ENCODE measurements around the gene PDE4B. TPM values are rescaled to one million over a fixed set of nuclear protein-coding genes. Genes with fewer than 3 reads are reported as not detected.

PDE4B gene
- total and polyA plus RNA-seq, 9 donors = 1.7 to 8.2 (median 5.1) TPM

- H3K36me3 ChIP-seq = no peaks in the 10 kb centered on the region
- intact Hi-C loops (cut with DNase I) = no loop called here
- H3K27me3 ChIP-seq = no peaks in the 10 kb centered on the region
- no peaks in the 10 kb centered on the region for H3K9me3 ChIP-seq
- 42 to 48% (median 43%) methylated on average over 2 of the region's 2 CpGs for WGBS, 3 donors
- no peak overlapping the region for H3K27ac ChIP-seq
- H3K4me1 ChIP-seq (ENCODE audit: insufficient read depth) = no peaks in the 10 kb centered on the region
- DNase-seq = no peak
- no peak overlapping the region for H3K4me3 ChIP-seq
- TF ChIP-seq POLR2A (IDR thresholded peaks at IDR 0.05) (no peak), EP300 (IDR thresholded peaks at IDR 0.05) (no peak)
- TF ChIP-seq, protein P1, sequence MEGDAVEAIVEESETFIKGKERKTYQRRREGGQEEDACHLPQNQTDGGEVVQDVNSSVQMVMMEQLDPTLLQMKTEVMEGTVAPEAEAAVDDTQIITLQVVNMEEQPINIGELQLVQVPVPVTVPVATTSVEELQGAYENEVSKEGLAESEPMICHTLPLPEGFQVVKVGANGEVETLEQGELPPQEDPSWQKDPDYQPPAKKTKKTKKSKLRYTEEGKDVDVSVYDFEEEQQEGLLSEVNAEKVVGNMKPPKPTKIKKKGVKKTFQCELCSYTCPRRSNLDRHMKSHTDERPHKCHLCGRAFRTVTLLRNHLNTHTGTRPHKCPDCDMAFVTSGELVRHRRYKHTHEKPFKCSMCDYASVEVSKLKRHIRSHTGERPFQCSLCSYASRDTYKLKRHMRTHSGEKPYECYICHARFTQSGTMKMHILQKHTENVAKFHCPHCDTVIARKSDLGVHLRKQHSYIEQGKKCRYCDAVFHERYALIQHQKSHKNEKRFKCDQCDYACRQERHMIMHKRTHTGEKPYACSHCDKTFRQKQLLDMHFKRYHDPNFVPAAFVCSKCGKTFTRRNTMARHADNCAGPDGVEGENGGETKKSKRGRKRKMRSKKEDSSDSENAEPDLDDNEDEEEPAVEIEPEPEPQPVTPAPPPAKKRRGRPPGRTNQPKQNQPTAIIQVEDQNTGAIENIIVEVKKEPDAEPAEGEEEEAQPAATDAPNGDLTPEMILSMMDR (IDR thresholded peaks at IDR 0.05) = no peak
These were observed 280.7 kb downstream of the PDE4B start for GRCh38 chr1:66073388-66073787.

DNA sequence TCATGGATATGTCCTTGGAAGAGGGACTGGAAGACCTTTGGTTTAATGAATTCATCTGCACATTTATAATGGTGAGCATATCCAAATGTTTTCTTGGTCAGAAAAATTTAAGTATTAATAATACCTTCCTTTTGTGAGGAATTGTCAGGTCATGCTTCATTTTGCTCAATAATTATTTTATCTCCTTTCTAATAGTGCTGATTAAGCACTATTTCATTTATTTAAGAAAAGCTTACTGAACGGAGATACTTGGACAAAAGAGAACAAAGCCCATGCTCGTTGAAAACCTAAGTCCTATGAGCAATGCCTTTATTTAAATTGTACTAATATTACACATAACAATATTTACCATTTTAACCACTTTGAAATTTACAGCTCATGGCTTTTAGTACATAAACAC, 281.5 kb downstream of the PDE4B start:
- no peak overlapping the region for H3K4me3 ChIP-seq
- no peak for DNase-seq
- WGBS, 3 donors = 73 to 87% (median 83%) methylated on average over 2 of the region's 2 CpGs
- no peaks in the 10 kb centered on the region for H3K36me3 ChIP-seq
- TF ChIP-seq, protein P1 (IDR thresholded peaks at IDR 0.05) = no peak
- TF ChIP-seq POLR2A (IDR thresholded peaks at IDR 0.05) = no peak
- TF ChIP-seq EP300 (IDR thresholded peaks at IDR 0.05) = no peak
- no peak overlapping the region for H3K27ac ChIP-seq
- no peaks in the 10 kb centered on the region for H3K9me3 ChIP-seq
- H3K27me3 ChIP-seq = no peaks in the 10 kb centered on the region
- no peaks in the 10 kb centered on the region for H3K4me1 ChIP-seq (ENCODE audit: insufficient read depth)
- intact Hi-C loops (cut with DNase I) = no loop called here

DNA sequence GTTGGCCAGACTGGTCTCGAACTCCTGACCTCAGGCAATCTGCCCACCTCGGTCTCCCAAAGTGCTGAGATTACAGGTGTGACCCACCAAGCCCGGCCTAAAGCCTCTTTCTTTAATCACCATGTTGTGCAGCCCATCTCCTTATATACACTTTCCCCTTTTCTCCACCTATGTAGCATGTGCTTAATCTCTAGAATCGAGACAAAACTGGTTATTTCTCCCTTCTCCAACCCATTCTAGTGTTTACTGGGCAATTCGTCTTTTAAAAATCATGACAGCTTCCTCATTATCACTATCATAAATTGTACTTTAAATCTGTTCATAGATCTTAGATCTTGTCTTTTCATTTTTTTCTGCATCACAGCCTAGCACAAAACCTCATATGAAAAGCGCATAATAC, 285.7 kb downstream of the PDE4B start:
- no peak for DNase-seq
- no peak overlapping the region for H3K27ac ChIP-seq
- intact Hi-C loops (cut with DNase I) = no loop called here

DNA sequence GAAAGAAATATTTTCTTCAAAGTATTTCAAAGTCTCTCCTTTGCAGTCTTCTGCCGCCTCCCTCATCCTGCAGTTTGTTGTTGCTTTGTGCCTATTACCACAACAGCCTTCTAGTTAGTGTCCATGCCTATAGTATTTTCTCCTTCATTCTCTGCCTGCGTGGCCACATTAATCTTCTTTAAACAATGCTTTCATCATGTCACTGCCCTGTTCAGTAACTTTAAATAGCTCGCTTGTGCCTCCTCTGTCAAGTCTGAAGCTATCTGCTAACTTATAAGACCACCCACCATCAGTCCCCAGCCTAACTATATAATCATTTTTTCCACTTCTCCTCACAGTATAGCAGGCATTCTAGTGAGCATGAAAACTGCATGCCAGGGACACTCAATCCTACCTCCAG, 290.3 kb downstream of the PDE4B start:
- H3K4me1 ChIP-seq (ENCODE audit: insufficient read depth) = no peaks in the 10 kb centered on the region
- WGBS, 3 donors = 39 to 55% (median 41%) methylated on average over 3 of the region's 3 CpGs
- no peaks in the 10 kb centered on the region for H3K27me3 ChIP-seq
- H3K36me3 ChIP-seq = no peaks in the 10 kb centered on the region
- H3K27ac ChIP-seq = no peak overlapping the region
- no peak overlapping the region for H3K4me3 ChIP-seq
- TF ChIP-seq EP300 (IDR thresholded peaks at IDR 0.05) (no peak), POLR2A (IDR thresholded peaks at IDR 0.05) (no peak)
- TF ChIP-seq, protein P1 (IDR thresholded peaks at IDR 0.05) = no peak
- no peak for DNase-seq
- H3K9me3 ChIP-seq = no peaks in the 10 kb centered on the region
- intact Hi-C loops (cut with DNase I) = no loop called here

More for the DNA sequence above, 285.7 kb downstream of the PDE4B start:
- no peaks in the 10 kb centered on the region for H3K9me3 ChIP-seq
- H3K4me1 ChIP-seq (ENCODE audit: insufficient read depth) = no peaks in the 10 kb centered on the region
- 75 to 81% (median 80%) methylated on average over 6 of the region's 6 CpGs for whole genome bisulfite sequencing, 3 donors
- no peak for TF ChIP-seq EP300 (IDR thresholded peaks at IDR 0.05)
- TF ChIP-seq, protein P1 (IDR thresholded peaks at IDR 0.05) = no peak
- no peak for TF ChIP-seq POLR2A (IDR thresholded peaks at IDR 0.05)
- H3K36me3 ChIP-seq = no peaks in the 10 kb centered on the region
- H3K4me3 ChIP-seq = no peak overlapping the region
- H3K27me3 ChIP-seq = no peaks in the 10 kb centered on the region

- no peak for TF ChIP-seq EP300 (IDR thresholded peaks at IDR 0.05)
- TF ChIP-seq, protein P1 (IDR thresholded peaks at IDR 0.05) = no peak
- no peak for TF ChIP-seq POLR2A (IDR thresholded peaks at IDR 0.05)
- Histone ChIP-seq H3K27me3 (no peaks in the 10 kb centered on the region), H3K36me3 (no peaks in the 10 kb centered on the region), H3K9me3 (no peaks in the 10 kb centered on the region), H3K4me1 (ENCODE audit: insufficient read depth) (no peaks in the 10 kb centered on the region), H3K27ac (no peak overlapping the region), H3K4me3 (no peak overlapping the region)
- intact Hi-C loops (cut with DNase I) = no loop called here
- no peak for DNase-seq
These were observed 291.7 kb downstream of the PDE4B start for GRCh38 chr1:66084442-66084841.
